Lower leg skin (tissue), 3 donors: ENCODE results near the gene CREB3.

Source experiments
- CTCF ChIP-seq, 3 donors: fragments of 450-650 bp; IDR thresholded peaks; one replicate each; pipeline ENCODE4 v1.5.1; 2016; ENCODE audit warnings: antibody characterized with exemption in 3 of 3, mild to moderate bottlenecking in 3 of 3, moderate library complexity in 2 of 3
- POLR2A ChIP-seq, 2 donors: fragments of 450-650 bp; IDR thresholded peaks; one replicate each; pipeline ENCODE4 v1.6.1; 2016 to 2017; ENCODE audit warnings: antibody characterized with exemption in 2 of 2, mild to moderate bottlenecking in 1 of 2, moderate library complexity in 1 of 2

GRCh38 chr9:35714123-35714522, 18.3 kb upstream of the CREB3 start:
- TF ChIP-seq CTCF (IDR thresholded peaks at IDR 0.05) = no peak
- TF ChIP-seq POLR2A (IDR thresholded peaks at IDR 0.05) = no peak
